ENCODE measurements around the gene FHL1. TPM values are rescaled to one million over a fixed set of nuclear protein-coding genes. Genes with fewer than 3 reads are reported as not detected.
"Not testable (repeated sequence)": the region's sequence is repeated elsewhere in the genome, so short reads cannot be mapped to it uniquely, and the experiment has no call there.

FHL1 gene
- polyA plus RNA-seq, 1 donor = 1,936 TPM

DNA sequence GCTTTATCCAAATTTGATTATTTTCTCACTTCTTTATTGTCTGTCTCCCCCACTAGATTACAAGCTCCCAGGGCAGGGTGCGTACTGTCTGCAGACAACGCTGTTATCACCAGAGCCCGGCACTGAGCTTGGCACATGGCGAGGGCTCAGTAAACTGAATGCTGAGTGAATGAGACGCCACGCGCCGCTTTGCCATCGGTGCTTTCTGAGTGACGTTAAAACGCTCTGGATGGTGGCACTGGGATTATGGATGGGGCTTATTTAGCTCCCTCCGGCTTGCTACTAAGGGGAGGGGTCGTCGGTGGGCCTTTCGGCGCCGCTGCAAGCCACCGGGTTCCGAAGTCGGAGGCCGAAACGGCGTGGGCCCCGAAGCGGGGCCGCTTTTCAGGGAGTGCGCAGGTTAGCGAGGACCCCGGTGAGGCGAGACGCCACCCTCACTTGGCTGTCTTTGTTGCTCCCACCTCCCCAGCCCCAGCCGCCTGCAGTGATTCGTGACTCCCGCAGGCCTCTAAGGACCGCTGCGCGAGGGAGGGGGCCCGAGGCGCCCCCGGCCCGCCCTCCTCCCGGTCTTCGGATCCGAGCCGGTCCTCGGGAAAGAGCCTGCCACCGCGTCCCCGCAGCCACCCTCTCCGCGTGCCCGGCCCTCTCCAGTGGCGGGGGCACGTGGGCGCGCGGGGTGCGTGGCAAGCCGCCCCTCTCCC, 569 bp upstream of the FHL1 start:
- no peak for DNase-seq (ENCODE audit: low read depth)

DNA sequence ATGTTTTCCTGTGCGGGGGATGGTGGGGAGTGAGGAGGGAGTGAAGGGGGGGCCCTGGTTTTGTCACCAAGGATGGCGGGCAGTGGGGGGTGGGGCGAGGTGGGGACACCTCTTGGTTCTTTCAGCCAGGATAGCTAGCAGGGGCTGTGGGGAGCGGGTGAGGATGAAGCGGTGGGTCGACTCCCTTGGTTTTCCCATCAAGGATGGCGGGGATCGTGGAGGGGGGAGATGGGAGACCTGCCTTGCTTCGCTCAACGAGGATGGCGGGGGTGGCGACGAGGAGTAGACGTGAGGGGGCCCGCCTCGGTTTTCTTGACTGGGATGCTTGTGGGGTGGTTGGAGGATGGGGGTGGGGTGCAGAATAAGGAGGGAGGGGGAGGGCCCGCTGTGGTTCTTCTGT, 643 bp downstream of the FHL1 start:
- no peak for DNase-seq (ENCODE audit: low read depth)

DNA sequence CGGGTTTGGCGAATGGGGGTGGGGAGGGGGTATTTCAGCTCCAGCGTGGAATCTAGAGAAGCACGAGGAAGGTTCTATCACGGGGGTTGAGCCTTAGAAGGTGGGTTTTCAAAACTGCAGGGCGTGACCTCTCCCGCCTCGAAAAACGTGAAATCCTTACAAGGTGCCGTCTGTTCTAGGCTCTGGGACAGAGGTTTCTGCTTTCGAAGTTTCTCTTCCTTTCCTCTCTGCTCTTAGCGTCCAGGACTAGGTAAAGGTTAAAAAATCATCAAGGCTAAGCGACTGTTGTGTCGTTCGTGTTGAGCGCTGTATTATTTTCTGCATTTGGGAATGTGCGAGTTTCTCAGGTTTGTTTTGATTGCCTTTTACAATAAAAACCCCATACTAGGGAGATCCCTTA, 1.1 kb downstream of the FHL1 start:
- DNase-seq (ENCODE audit: low read depth) = no peak

DNA sequence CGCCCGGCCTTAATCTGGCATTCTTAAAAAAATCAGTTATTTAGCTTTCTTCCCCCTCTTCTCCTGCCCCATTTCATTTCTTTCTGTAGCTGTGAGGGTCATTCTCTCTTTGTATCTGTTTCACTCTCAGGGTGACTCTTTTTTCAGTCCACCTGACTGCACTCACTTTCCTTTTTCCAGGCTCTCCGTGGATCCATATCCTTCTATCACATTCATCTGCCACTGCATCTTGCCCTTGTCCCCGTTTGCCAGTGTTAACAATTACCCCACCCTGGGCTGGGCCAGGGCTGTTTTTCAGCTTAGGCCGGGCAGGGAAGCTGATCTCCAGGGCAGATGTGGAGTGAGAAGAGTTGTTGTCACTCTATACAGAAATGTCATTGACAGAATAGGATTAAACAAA, 7.7 kb downstream of the FHL1 start:
- no peak for DNase-seq (ENCODE audit: low read depth)

DNA sequence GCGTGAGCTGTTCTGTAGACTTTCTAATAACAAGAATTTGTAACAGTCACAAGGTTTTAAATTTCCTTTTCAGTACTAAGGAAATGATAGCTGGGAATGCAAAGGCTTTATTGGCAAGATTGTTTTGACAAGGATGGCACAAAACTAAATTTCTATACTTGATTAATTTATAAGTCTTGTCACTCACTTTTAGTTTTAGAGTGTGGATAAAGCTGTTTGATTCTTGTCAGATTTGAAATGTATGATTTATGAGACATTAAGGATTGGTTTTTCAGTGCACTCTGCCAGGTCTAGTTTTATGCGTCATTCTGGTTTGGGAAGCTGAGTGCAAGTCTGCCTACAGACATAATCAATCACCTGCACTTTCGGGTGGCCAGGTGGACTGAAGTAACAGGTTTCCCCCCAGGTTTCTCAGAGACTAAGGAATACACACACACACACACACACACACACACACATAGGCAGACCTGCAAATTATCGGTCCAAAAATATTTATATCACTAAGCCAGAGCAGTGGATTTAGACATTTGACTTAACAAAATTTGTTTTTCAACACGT, 9.3 kb downstream of the FHL1 start:
- no peak for DNase-seq (ENCODE audit: low read depth)

DNA sequence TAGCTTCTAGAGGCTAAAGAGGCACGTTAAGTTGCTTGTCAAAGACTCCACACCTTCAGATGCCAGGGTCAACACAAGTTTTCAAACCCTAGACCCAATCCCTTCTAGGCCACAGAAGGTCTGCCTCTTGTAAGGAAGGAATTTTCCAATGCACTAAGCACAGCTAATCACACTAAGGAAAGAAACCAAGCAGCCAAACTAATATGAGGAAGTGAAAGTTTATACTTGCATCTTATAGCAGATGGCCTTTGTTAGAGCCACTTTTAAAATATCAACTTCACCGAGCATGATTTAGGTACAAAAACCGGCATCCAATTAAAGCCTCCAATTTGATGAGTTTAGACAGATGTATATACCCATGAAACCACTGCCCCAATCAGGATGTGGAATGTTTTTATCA, 9.9 kb downstream of the FHL1 start:
- no peak for DNase-seq (ENCODE audit: low read depth)

DNA sequence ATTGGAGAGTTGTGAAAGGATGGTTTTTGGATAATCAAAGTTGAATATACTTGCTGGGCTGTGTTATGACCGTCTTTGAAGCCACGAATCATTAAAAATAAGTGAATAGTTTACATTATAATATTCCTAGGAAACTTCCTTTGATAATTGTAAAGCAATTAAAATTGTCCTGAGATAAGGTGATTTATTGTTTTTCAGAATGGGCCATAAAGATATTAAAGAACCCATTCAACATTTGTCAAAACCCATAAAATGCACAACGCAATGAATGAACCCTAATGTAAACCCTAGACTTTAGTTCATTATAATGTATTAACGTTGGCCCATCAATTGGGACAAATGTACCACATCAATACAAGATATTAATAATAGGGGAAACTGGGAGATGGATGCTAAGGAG, 11.4 kb downstream of the FHL1 start:
- DNase-seq (ENCODE audit: low read depth) = no peak

DNA sequence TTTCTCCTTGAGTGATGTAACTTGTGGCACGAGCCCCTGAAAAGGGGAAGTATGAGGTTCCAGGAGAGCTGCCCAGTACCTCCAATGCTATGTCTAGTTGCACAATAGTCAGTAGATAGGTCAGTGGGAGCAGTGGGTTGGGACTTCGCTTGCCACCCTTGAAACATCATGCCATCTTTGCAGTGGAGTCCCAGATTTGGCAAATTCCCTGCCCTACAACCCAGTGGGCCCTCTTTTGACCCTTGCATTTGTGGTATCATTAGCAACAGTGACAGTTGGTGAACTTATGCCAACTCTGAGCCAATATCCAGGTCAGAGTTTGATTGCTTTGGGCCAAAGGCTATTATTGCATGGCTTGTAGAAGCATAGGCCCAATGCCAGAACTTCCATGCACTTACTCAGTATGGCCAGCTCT, 12.3 kb downstream of the FHL1 start:
- DNase-seq (ENCODE audit: low read depth) = no peak

DNA sequence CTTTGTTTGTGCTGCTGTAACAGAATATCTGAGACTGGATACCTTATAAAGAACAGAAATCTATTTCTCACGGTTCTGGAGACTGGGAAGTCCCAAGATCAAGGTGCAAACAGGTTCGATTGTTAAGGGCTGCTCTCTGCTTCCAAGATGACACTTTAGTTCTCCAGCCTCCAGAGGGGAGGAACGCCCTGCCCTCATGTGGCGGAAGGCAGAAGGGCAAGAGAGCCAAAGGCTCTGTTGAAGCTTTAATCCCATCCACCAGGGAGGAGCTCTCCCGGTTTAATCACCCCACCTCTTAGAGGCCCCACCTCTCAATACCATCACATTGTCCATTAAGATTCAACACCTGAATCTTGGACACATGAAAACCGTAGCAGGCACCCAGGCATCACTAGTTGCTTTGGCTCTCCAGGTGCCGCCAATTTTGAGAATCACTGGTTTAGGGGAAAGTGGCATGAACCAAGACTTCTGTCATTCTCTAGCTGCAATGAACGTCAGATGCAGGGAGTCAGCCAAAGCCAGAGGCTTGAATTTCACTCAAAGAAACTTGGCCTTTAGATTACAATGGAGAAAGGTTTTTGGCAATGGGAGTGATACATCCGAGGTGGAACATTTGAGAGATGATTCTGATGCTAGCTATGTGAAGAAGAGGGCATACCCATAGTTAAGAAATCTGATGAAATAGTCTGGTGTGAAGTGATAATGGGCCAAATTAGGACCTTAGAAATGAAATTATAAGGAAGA, 15.7 kb downstream of the FHL1 start:
- DNase-seq (ENCODE audit: low read depth) = no peak

DNA sequence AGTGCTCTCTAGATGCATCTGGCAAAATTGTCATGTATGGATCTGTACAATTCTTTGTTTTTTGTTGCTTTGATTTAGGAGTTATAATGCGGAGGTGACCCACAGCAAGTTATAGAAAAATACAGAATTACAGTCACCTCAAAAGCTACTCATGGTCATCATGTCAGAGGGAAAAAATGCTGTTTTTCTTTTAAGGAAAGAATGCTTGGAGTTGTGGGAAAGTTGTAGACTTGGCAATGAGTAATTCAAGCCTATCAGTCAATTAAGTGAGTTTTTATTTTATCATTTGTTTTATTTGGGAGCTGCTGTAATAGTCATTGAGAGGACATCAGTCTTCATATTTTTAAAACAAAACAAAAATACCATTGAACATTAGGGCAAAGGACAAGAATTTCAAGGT, 16.4 kb downstream of the FHL1 start:
- DNase-seq (ENCODE audit: low read depth) = no peak

DNA sequence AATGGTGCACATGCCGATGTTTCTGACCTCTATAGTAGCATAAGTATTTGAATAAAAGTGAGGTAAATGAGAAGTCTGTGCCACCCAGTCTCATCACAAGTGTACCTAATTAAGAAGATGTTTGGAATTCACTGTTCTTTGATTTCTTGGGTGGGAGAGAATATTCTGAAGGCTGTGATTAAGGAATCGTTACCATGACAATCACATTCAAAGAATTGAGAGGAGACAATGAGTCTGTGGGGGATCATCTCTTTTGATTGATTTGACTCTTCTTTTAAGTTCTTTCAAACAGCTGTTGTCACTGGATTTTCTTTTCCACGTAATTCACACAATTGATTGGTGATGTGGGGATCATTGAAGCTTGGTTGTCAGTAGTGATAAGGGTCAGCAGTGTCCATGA, 18.1 kb downstream of the FHL1 start:
- DNase-seq (ENCODE audit: low read depth) = no peak

DNA sequence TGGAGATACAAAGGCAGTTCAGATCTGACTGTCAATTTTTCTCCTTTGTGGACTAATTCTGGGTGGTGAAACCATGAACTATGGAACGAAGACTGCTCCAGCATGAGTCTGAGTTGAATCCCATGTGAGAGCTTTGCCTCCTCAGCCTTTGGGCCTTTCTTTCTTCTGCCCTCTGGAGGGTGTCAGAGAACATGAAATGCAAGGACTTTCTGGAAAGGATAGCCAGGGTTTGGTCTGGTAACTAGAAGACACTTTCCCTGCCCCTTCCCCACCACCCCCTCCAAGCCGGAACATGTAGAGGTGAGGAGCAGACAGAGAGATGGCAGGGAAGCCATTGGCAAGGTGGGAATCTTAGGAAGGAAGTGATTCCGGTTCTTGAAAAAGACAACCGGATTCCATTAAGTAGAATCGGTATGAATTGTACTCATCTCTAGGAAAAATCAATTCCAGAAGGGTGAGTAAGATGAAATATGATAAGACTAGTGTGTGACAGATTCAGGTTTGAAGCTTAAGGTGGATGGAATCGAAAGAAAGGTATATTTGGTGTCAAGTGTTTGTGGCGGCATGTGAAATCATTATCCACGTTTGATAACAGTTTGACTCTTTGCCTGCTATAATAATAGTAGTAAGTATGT, 19.0 kb downstream of the FHL1 start:
- no peak for DNase-seq (ENCODE audit: low read depth)

DNA sequence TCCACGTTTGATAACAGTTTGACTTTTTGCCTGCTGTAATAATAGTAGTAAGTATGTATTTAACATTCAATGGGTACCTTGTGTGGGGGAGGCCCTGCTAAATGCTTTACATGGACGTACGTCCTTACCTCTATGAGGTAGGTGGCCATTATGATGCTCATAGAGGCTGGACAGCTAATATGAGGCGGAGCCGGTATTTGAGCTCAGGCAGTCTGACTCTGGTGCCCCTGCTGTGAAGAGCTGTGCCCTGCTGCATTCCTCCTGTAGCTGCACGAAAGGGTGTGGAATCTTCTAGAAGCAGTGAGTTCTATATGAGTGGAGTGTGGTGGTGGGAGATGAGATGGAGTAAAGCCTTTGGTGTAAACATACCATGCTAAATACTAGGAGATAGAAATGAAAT, 20.7 kb downstream of the FHL1 start:
- DNase-seq (ENCODE audit: low read depth) = not testable (repeated sequence)

DNA sequence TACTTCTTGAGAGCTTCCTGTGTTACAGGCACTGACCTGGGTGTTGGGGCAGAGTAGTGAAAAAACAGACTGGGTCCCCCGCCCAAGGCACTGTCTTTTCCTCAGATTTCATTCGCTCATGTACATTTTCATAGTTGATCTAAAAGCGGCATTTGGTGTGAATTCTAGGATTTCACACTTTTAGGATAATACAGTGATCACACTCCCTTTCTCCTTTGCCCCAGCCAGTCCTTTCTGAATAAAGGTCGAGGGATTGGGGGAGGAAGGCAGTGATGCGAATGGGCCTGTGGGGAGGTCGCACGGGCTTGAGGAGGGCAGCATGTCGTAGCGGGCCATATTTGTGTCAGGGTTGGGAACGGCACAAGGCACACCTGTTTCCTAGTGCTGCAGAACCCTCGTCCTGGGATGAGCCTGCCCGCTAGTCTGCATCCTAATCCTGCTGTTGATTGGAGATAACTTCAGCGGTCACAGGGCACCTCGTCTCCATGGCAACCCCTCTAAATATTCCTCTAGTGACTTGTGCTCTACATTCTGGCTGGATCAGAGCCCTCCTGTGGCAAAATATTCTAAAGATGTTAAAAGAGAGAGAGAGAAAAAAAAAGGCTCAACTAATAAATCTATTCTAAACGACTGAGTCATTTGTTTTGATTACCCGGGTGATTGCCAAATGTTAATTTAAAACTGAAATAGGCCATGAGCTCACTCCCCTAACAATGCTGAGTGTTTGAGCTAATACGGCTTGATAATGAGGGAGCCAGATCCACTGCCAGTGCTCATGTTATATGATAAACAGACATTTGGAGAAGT, 21.8 kb downstream of the FHL1 start:
- peak; percentile 32 for DNase-seq (ENCODE audit: low read depth)

DNA sequence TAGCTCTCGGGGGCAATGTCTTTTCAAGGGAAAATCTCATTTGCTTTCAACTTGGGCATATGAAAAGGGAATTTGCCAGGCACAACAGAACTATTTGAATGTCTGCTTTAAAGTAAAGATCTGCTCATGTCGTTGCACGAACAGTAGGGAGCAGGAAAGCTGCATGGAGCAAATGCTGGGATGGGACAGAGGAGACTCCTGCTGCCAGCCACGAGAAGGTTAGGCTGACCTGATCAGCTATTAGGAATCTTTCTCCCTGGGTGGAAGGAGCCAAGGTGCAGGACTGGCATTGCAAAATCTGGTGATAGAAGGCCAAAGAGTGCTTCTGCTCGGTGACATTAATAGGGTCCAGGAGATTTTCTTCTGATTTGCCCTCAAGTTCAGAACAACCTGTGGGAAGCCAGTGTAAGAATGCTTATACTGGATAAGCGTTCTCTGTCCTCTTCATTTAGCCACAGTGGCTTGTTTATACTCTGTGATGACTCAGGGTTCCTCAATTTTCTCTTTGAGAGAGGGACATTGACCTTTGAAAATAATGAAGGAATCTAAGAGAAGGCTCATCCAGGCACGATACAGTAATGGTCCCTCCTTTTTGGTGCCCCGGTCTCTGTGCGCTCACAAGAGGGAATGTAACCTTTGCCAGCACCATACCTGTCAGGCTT, 22.9 kb downstream of the FHL1 start:
- DNase-seq (ENCODE audit: low read depth) = no peak

DNA sequence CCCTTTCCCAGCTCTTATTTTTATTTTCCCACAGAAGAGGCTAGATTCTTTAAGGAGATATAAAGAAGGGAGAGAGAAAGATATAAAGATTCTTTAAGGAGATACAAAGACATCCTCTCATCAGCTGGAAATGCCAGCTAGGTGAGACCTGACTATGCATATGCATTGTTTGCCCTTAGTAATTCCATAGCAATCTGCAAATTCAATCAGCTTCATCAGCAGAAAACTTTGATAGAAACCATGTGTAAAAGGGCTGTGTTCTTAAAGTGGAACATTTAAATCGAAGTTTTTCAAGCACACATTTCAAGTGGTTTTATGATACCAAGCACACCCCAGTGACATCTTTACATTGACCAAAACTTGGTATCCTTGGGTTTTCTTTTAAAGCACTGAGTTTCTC, 24.1 kb downstream of the FHL1 start:
- DNase-seq (ENCODE audit: low read depth) = no peak

DNA sequence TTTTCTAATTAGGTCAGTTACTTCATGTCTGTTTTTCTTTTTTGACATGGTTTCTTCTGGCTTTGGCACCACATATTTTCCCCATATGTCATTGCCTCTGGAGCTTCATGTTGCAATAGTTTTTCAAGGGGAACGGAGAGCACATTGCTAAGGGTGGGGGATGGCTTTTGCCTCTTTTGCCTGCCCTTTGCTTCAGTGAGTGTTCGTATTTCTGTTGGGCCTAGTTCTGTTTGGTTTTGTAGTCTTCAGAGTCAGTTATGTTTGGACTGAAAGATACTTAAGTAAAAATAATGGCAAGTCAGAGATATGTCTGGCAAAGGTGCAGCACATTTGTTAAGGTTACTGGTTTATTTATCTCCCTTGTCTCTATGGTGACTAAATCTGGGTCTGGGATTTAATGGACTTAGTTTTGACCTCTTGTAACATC, 29.1 kb downstream of the FHL1 start:
- peak; percentile 31 for DNase-seq (ENCODE audit: low read depth)

DNA sequence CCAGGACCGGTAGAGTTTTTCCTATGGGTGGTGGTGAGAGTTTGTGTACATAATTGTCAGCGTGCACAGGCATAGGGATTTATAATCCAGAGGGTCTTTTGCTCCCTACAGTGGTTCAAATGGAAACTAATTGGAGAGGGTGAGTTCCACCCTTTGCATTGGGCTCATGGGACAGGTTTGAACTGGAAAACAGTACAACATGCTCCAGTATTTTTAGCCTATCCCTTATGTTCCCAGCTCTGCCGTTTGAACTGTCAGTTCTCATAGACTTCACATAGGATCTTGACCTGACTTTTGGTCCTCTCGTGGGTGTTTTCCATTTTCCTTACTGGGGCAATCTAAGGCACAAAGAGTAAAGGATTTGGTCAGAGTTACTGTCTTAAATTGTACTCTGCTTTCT, 31.8 kb downstream of the FHL1 start:
- DNase-seq (ENCODE audit: low read depth) = no peak

DNA sequence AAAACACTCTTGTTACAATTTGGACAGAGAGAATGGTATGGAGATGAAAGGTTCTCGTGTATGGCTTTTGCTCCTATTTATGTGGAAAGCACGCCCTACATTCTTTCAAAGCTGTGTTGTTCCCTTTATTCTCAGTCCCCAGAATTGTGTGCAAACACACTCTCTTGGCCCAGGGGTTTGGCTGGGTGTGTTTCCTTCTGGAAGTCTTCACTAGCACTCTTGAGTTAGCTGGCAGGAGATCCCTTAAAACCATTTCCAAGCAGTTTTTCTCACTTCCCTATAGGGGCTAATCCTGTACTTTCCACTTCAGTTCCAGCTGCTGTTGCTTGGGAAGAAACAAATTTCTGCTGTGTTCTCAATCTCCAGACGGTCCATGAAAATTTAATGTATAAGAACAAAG, 35.1 kb downstream of the FHL1 start:
- DNase-seq (ENCODE audit: low read depth) = peak; percentile 76

DNA sequence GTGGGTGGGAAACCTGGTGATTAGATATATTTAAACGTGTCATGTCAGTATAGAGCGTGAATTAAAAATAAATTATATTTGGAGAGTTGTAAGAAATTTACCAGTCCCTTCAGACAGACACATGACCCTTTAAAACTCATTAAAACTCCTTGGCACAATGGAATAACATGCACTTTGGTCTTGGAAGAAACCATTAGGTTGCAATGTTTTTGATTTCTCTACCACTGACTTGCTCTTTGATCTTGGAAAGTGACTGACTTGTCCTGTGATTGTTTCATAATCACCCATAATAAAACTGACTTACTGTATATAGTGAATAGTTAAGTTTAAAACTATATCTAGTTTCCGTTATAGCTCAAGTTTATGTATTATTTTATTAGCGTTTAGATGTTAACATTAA, 35.8 kb downstream of the FHL1 start:
- DNase-seq (ENCODE audit: low read depth) = no peak

DNA sequence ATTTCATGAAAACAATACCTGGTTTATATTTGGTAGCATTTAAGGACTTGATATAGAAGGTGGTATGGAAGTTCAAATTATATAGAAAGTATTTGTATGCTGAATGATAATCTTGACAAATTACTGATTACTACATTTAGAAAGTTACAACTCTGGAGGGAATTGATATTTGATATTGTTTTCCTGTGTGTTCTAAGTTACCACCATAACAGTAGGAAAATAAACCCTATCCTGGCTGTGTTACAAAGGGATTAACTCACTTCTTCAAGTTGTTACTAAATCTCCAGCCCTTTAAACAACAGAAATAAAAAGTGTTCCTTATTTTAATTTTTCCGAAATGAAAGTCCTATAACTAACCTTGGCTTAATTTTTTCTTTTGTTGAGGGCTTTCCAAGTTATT, 36.6 kb downstream of the FHL1 start:
- DNase-seq (ENCODE audit: low read depth) = peak; percentile 54
